DOHH2 (cell line): Measurements from ENCODE around the gene C13orf42.

Source experiments
- CTCF ChIP-seq: fragments of 200-600 bp; sonication (generic); IDR thresholded peaks from one replicate; pipeline ENCODE4 v1.5.1; 2014; ENCODE audit warnings: antibody characterized with exemption, mild to moderate bottlenecking, low read depth, low read length; ENCODE audit not compliant: poor library complexity, severe bottlenecking
- EZH2phosphoT487 ChIP-seq: fragments of 200-600 bp; sonication (generic); IDR thresholded peaks from 2 replicates; pipeline ENCODE4 v1.6.1; 2017; ENCODE audit warnings: borderline replicate concordance, mild to moderate bottlenecking, antibody characterized with exemption, low read length, moderate library complexity, mixed read lengths

GRCh38 chr13:51043310-51043709 lies 67.8 kb downstream of the C13orf42 start:
- no peak for TF ChIP-seq EZH2phosphoT487
- no peak for TF ChIP-seq CTCF
